Esophagus squamous epithelium (tissue), 5 donors: ENCODE data around the gene HDAC8. TPM values are rescaled to one million over a fixed set of nuclear protein-coding genes. Genes with fewer than 3 reads are reported as not detected.

ENCODE experiments used
- DNase-seq: peaks from one replicate; lab custom pipeline; 2025; lab: John Stamatoyannopoulos, UW
- H3K27ac ChIP-seq, 4 donors: fragments of 200-600 bp; sonication (generic); one replicate each; pipeline ENCODE4 v1.5.1; 2016 to 2019; ENCODE audit warnings: mild to moderate bottlenecking in 1 of 4
- H3K27me3 ChIP-seq, 4 donors: fragments of 200-600 bp; sonication (generic); 1 replicate in 3 of 4; 2 replicates in 1 of 4; pipeline versions ENCODE4 v1.5.1 to v1.6.0; 2017 to 2021; ENCODE audit warnings: antibody characterized with exemption in 1 of 4
- H3K36me3 ChIP-seq, 3 donors: fragments of 200-600 bp; sonication (generic); one replicate each; pipeline ENCODE4 v1.5.1; 2016 to 2019
- H3K4me1 ChIP-seq, 3 donors: fragments of 200-600 bp; sonication (generic); one replicate each; pipeline ENCODE4 v1.5.1; 2017 to 2019
- H3K4me3 ChIP-seq, 4 donors: fragments of 200-600 bp; sonication (generic); 1 replicate in 3 of 4; 2 replicates in 1 of 4; pipeline ENCODE4 v1.5.1; 2016 to 2019; ENCODE audit warnings: mild to moderate bottlenecking in 2 of 4, moderate library complexity in 1 of 4
- H3K9me3 ChIP-seq, 3 donors: fragments of 200-600 bp; sonication (generic); one replicate each; pipeline ENCODE4 v1.5.1; 2016 to 2019
- POLR2A ChIP-seq, 4 donors: fragments of 450-650 bp; IDR thresholded peaks; one replicate each; pipeline ENCODE4 v1.6.1; 2017; ENCODE audit warnings: antibody characterized with exemption in 4 of 4, mild to moderate bottlenecking in 4 of 4, moderate library complexity in 3 of 4
- WGBS, 2 donors: methylation state at CpG; one replicate each; pipeline ENCODE4 v1.1.5; 2018; 5-methylcytosine and 5-hydroxymethylcytosine counted together
- intact Hi-C: fragments of 100-400 bp; cut with DNase I; formaldehyde crosslinking; loops from one replicate; pipeline ENCODE4 v1.15.0; 2022
- total RNA-seq, 4 donors: library from RNA; depleted of rRNA; stranded (reverse); fragments of >200 nt; gene quantifications; one replicate each; pipeline ENCODE4 v1.1.0, GENCODE V29; 2016
- TF ChIP-seq, protein P1 (sequence below), 6 experiments: fragments of 450-650 bp in 4 of 6; fragments of 200-600 bp in 2 of 6; sonication (generic) in 2 of 6; IDR thresholded peaks; one replicate each; pipeline ENCODE4 v1.5.1; 2016 to 2019; ENCODE audit warnings: antibody characterized with exemption in 6 of 6, mild to moderate bottlenecking in 4 of 6, moderate library complexity in 4 of 6
- donor health status: DM: yes; HTN: yes; CAD: no.

Gene HDAC8
- total RNA-seq, 4 donors from 2014 or later: 16.8 to 26.9 (median 18.0) TPM

DNA sequence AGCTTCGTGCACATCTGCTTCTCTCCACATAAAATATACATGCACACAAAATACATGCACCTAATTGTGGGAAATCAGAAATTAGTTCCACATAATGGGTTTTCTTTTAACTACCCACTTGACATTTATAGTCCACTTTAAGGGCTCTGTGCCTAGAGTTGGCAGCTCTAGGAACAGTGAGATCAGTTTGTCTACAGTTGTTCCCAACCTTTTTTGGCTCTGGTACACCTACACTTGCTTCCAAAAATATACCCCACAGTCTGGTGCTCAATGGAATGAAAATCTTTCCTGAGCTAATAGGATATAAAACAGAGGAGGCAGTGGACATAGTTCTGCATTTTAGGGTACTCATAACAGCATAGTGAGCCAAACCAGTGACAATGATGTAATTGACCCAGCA lies 36.1 kb downstream of the HDAC8 start:
- 77 to 100% methylated on average over 1 of the region's 1 CpG for WGBS, 2 donors
- DNase-seq: no peak
- Histone ChIP-seq H3K27ac (no peak overlapping the region), H3K4me3 (no peak overlapping the region), H3K36me3 (no peaks in the 10 kb centered on the region), H3K27me3 (no peaks in the 10 kb centered on the region), H3K9me3 (no peaks in the 10 kb centered on the region), H3K4me1 (no peaks in the 10 kb centered on the region)
- intact Hi-C loops: no loop called here
- TF ChIP-seq, protein P1, sequence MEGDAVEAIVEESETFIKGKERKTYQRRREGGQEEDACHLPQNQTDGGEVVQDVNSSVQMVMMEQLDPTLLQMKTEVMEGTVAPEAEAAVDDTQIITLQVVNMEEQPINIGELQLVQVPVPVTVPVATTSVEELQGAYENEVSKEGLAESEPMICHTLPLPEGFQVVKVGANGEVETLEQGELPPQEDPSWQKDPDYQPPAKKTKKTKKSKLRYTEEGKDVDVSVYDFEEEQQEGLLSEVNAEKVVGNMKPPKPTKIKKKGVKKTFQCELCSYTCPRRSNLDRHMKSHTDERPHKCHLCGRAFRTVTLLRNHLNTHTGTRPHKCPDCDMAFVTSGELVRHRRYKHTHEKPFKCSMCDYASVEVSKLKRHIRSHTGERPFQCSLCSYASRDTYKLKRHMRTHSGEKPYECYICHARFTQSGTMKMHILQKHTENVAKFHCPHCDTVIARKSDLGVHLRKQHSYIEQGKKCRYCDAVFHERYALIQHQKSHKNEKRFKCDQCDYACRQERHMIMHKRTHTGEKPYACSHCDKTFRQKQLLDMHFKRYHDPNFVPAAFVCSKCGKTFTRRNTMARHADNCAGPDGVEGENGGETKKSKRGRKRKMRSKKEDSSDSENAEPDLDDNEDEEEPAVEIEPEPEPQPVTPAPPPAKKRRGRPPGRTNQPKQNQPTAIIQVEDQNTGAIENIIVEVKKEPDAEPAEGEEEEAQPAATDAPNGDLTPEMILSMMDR (IDR thresholded peaks at IDR 0.05): no peak
- no peak for TF ChIP-seq POLR2A (IDR thresholded peaks at IDR 0.05)

DNA sequence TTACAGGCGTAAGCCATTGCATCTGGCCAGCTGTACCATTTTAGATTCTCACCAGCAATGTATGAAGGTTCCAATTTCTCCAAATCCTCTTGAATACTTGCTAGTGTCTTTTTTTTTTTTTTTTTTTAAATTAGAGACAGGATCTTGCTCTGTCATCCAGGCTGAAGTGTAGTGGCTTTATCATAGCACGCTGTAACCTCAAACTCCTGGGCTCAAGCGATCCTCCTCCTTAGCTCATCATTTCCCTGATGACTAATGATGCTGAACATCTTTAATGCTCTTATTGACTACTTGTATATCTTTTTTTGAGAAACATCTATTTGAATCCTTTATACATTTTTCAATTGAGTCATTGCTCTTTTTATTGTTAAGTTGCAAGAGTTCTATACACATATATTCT lies 40.3 kb downstream of the HDAC8 start:
- H3K27ac ChIP-seq: no peak overlapping the region
- H3K36me3 ChIP-seq: no peaks in the 10 kb centered on the region
- no peaks in the 10 kb centered on the region for H3K9me3 ChIP-seq
- WGBS, 2 donors: 87 to 100% methylated on average over 3 of the region's 3 CpGs
- H3K27me3 ChIP-seq: no peaks in the 10 kb centered on the region
- H3K4me1 ChIP-seq: no peaks in the 10 kb centered on the region
- no peak for DNase-seq
- TF ChIP-seq, protein P1 (IDR thresholded peaks at IDR 0.05): no peak
- TF ChIP-seq POLR2A (IDR thresholded peaks at IDR 0.05): no peak
- intact Hi-C loops: no loop called here
- no peak overlapping the region for H3K4me3 ChIP-seq

DNA sequence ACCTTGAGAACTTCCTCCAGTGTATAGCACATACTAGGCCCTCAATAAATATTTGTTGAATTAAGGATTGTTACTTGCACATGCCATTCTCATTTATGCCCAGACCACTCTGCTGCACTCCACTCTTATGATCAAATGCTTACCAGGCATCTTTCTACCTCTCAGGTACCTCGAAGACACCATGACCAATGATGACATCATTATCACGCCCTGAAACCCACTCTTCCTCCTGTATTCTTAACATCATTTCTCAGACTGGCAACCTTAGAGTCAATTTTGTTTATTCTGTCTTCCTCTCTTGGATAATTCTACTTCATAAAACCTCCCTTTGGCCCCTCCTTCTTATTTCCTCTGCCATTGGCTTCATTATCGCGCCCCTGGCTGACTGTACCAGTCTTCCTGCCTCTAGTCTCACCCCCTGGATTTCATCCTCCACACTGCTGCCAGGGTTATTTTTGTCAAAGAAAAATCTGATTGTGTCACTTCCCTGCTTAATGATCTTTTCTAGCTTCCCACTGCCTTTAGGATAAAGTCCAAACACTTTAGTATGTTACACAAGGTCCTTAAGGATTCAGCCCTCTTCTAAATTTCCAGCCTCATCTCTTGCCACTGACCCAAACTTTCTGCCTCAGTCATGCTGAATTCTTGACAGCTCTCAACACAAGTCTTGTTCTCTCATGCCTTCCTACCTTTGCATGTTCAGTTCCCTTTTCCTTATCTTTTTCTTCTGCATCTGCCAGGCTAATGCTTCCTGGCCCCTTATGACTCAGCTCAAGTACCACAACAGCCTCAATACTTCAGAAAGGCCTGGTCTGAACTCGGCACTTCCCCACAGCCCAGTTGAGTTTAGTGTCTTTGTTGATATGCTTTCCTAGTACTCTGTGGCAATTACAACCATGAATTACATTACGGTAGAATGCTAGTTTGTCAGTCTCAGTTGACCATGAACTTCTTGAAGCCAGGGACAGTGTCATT lies 45.8 kb downstream of the HDAC8 start:
- Histone ChIP-seq H3K9me3 (no peaks in the 10 kb centered on the region), H3K27me3 (no peaks in the 10 kb centered on the region), H3K27ac (no peak overlapping the region), H3K36me3 (no peaks in the 10 kb centered on the region), H3K4me1 (no peaks in the 10 kb centered on the region), H3K4me3 (no peak overlapping the region)
- TF ChIP-seq POLR2A (IDR thresholded peaks at IDR 0.05): no peak
- TF ChIP-seq, protein P1 (IDR thresholded peaks at IDR 0.05): no peak
- DNase-seq: no peak
- 59 to 60% methylated on average over 4 to 6 of the region's 6 CpGs for WGBS, 2 donors
- intact Hi-C loops: no loop called here

DNA sequence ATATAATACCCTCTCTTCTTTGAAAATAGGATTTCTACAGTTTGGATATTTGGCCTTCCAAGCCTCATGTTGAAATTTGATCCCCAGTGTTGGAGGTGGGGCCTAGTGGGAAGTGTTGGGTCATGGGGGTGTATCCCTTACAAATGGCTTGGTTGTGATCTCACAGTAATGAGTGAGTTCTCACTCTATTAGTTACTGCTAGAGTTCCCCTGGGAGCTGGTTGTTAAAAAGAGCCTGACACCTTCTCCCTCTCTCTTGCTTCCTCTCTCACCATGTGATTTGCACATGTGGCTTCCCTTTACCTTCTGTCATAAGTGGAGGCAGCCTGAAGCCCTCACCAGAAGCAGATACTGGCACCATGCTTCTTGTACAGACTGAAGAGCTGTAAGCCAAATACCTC lies 73.9 kb downstream of the HDAC8 start:
- H3K9me3 ChIP-seq: peaks cover 0 to 8% (median 0%) of the 10 kb centered on the region in 3 donors
- no peak overlapping the region for H3K4me3 ChIP-seq
- no peaks in the 10 kb centered on the region for H3K4me1 ChIP-seq
- TF ChIP-seq, protein P1 (IDR thresholded peaks at IDR 0.05): no peak
- TF ChIP-seq POLR2A (IDR thresholded peaks at IDR 0.05): no peak
- intact Hi-C loops: no loop called here
- DNase-seq: no peak
- no peaks in the 10 kb centered on the region for H3K36me3 ChIP-seq
- H3K27me3 ChIP-seq: peaks cover 0 to 4% (median 0%) of the 10 kb centered on the region in 4 donors
- no peak overlapping the region for H3K27ac ChIP-seq

DNA sequence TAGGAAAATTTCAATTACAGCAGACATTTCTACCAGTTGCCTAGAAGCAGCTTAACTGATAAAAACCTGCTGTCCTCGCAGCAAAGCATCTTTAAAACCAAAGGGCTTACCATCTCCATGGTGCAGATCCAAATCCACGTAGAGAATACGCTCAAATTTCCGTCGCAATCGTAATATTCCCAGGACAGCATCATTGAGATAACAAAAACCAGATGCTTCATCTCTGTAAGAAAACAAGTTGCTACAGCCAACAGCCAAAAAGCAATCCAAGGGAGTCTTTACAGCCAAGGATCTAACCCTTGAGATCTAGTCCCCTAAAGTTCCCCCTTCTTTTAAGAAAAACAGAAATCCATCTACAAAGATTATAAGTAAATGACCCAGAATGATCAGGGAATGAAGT lies 77.6 kb downstream of the HDAC8 start:
- no peak overlapping the region for H3K27ac ChIP-seq
- TF ChIP-seq, protein P1 (IDR thresholded peaks at IDR 0.05): no peak
- no peak for TF ChIP-seq POLR2A (IDR thresholded peaks at IDR 0.05)
- no peaks in the 10 kb centered on the region for H3K36me3 ChIP-seq
- intact Hi-C loops: no loop called here
- H3K4me3 ChIP-seq: no peak overlapping the region
- H3K9me3 ChIP-seq: no peaks in the 10 kb centered on the region
- DNase-seq: no peak
- no peaks in the 10 kb centered on the region for H3K4me1 ChIP-seq
- peaks cover 0 to 4% (median 0%) of the 10 kb centered on the region in 4 donors for H3K27me3 ChIP-seq
- 62 to 63% methylated on average over 6 of the region's 6 CpGs for WGBS, 2 donors
